SK-MEL-5 (cell line): ENCODE measurements around the gene PLEKHN1. TPM values are rescaled to one million over a fixed set of nuclear protein-coding genes. Genes with fewer than 3 reads are reported as not detected.
"Not testable (repeated sequence)": the region's sequence is repeated elsewhere in the genome, so short reads cannot be mapped to it uniquely, and the experiment has no call there.

Source experiments
- DNase-seq: peaks from one replicate; pipeline ENCODE4 v3.0.0-alpha.2; 2016; ENCODE audit warnings: low read depth, low spot score
- in situ Hi-C: cut with HindIII; loops from 2 replicates; pipeline ENCODE4 v1.10.0; 2016; ENCODE audit warnings: low sequenced_read_pairs, high pct_unique_total_duplicates, low pct_unique_long_range_greater_than_20kb
- total RNA-seq: library from RNA; depleted of rRNA; stranded (reverse); fragments of >200 nt; shearing (Covaris generic); gene quantifications from 2 replicates; pipeline ENCODE4 v1.2.3, GENCODE V29; 2014

PLEKHN1 gene
- total RNA-seq, 1 experiment from 2014 or later: 0.03 TPM

GRCh38 chr1:940107-941014 is 25.9 kb upstream of the PLEKHN1 start:
- in situ Hi-C loops: no loop called here
- no peak for DNase-seq

GRCh38 chr1:941015-941587 is 25.2 kb upstream of the PLEKHN1 start:
- in situ Hi-C loops: no loop called here
- DNase-seq: no peak

- in situ Hi-C loops: no loop called here
- peak; percentile 37 for DNase-seq
Observed at GRCh38 chr1:941588-942383, 24.5 kb upstream of the PLEKHN1 start.

- no peak for DNase-seq
- in situ Hi-C loops: no loop called here
Observed at GRCh38 chr1:942411-942821, 23.9 kb upstream of the PLEKHN1 start.

GRCh38 chr1:942864-943533 is 23.3 kb upstream of the PLEKHN1 start:
- in situ Hi-C loops: no loop called here
- no peak for DNase-seq

- DNase-seq: no peak
- in situ Hi-C loops: no loop called here
Observed at GRCh38 chr1:943545-944340, 22.5 kb upstream of the PLEKHN1 start.

- in situ Hi-C loops: no loop called here
- DNase-seq: no peak
Observed at GRCh38 chr1:944341-945325, 21.6 kb upstream of the PLEKHN1 start.

- DNase-seq: no peak
- in situ Hi-C loops: no loop called here
Observed at GRCh38 chr1:945688-946556, 20.4 kb upstream of the PLEKHN1 start.

- in situ Hi-C loops, DNase-seq: not testable (repeated sequence)
Observed at GRCh38 chr1:946811-947210, 19.5 kb upstream of the PLEKHN1 start.

- in situ Hi-C loops: no loop called here
- no peak for DNase-seq
Observed at GRCh38 chr1:947958-948357, 18.3 kb upstream of the PLEKHN1 start.

GRCh38 chr1:950268-950667 is 16.0 kb upstream of the PLEKHN1 start:
- in situ Hi-C loops: no loop called here
- no peak for DNase-seq

GRCh38 chr1:950881-951280 is 15.4 kb upstream of the PLEKHN1 start:
- DNase-seq: no peak
- in situ Hi-C loops: no loop called here

GRCh38 chr1:951364-951763 is 14.9 kb upstream of the PLEKHN1 start:
- peak; percentile 49 for DNase-seq
- in situ Hi-C loops: no loop called here

- in situ Hi-C loops: no loop called here
- DNase-seq: no peak
Observed at GRCh38 chr1:952201-952600, 14.1 kb upstream of the PLEKHN1 start.

- in situ Hi-C loops: no loop called here
- DNase-seq: no peak
Observed at GRCh38 chr1:952603-953002, 13.7 kb upstream of the PLEKHN1 start.
